NCI-H345 treated with DMSO at 0.1 percent for 48 hours (cell line): ENCODE results near the gene FIGNL1.

Source experiments
- DNase-seq: peaks from one replicate; lab custom pipeline; 2025; ENCODE audit not compliant: unreplicated experiment; lab: John Stamatoyannopoulos, UW

FIGNL1 gene

GRCh38 chr7:50428911-50429310, 21.2 kb downstream of the FIGNL1 start:
- DNase-seq: no peak

DNA sequence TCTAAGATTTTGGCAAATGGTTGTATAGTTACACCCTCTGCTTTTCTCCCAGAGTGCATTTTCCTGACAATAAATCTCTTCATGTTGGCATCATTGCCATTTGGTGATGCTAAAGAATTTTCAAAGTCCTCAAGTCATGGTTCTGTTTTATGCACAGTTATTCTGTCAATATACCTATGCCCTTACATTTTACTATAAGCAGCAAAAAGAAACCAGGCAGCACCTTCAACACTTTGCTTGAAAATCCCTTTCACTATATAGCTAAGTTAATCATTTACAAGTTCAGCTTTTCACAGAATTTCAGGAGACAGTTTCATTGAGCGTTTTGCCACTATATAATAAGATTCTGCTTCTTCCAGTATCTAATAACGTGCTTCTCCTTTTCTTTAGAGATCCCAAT, 22.6 kb downstream of the FIGNL1 start:
- no peak for DNase-seq

GRCh38 chr7:50426280-50427045, 23.7 kb downstream of the FIGNL1 start:
- no peak for DNase-seq

GRCh38 chr7:50425318-50425717, 24.8 kb downstream of the FIGNL1 start:
- no peak for DNase-seq

GRCh38 chr7:50423860-50424259, 26.3 kb downstream of the FIGNL1 start:
- DNase-seq: no peak

GRCh38 chr7:50422858-50423257, 27.3 kb downstream of the FIGNL1 start:
- DNase-seq: no peak

DNA sequence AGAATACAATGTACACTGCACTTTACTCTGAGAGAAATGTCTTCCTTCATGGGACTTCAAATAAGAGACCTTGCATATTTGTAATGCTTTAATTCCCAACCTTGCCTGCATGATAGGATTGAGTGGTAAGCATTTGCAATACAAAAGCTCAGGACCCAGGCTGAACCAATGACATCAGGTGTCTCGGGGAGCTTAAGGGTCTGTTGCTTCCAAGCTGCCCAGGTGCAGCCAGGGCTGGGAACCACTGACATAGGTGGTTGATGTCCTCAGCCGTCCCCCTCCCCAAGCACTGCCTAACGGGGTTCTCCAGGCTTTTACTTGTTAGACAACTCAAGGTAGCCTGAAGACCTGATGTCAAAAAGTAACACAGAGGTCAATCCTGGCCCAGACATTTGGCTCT, 29.1 kb downstream of the FIGNL1 start:
- DNase-seq: no peak

DNA sequence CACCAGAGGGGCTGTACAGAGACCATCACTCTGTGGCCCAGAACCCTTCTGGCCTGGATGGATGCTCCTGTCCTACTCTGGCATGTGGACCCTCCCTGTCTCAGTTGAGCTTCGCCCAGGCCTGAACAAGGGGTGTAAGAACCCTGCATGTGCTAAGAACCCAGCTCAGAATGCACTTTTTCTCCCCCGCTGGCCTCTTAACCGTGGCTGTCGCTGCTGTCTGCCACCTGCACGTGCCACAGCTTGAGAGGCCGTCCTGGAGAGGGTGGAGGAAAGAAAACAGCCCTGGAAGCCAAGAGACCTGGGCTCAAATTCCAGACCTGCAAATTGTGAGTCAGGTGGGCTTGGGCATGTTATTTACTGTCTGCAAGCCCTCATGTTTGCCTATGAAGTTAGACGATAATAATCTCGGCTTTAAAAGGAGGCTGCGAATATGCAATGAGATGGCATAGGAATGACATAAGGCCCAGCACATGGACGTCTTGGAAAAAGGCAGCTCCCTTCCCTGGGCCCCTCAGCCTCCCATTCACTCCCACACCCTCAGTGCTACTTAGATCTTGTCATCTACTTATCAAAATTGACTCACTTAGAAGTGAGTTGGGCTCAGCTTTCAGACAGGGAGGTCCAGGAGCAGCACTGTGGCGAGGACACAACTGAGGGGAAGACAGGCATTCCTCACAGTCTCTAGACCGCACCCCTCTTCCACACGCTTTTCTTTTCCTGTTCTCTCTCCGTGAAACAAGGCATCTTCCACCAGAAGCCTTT, 31.4 kb downstream of the FIGNL1 start:
- DNase-seq: no peak

GRCh38 chr7:50418086-50418515, 32.0 kb downstream of the FIGNL1 start:
- peak; percentile 67 for DNase-seq

- DNase-seq: no peak
Measured at GRCh38 chr7:50416527-50417182, 33.5 kb downstream of the FIGNL1 start.

- DNase-seq: no peak
Measured at GRCh38 chr7:50415844-50416364, 34.2 kb downstream of the FIGNL1 start.

DNA sequence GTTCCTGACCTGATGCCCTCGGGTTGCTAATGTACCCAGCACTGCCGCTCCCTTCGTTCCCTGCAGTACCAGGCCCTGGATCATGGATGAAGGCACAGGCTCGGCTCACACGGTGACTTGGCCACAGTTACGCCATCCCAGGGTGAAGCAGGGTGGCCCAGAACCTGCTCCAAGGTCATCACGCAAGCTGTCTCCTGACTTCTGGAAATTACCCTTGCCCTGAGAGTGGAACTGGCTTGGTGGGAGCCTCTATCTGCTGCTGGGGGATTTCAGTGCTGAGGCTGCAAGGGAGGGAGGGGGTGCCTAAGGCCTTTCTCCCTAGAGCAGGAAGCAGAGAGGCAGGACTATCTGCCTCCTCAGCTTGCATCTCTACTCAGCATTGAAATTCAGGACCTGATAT, 36.6 kb downstream of the FIGNL1 start:
- DNase-seq: no peak

DNA sequence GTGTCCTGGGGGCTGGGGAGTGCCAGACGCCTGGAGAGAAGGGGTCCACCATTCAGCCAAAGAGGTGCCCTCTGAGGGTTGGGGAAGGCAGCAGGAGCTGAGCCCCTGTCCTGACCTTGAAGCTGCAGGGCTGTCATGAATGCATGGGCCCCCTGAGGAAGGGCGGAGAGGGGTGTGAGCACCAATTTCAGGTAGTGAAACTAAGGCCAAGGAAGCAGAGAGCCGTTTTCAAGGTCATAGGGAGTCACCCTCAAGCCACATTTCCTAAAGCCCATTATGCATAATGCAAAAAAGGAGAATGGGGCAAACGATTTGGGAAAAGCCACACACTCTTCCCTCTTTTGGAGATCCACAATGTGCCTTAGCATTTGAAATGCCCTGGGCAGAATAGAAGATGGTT, 37.2 kb downstream of the FIGNL1 start:
- DNase-seq: no peak

- DNase-seq: no peak
Measured at GRCh38 chr7:50411332-50411731, 38.8 kb downstream of the FIGNL1 start.

GRCh38 chr7:50409856-50410745, 40.0 kb downstream of the FIGNL1 start:
- DNase-seq: no peak

GRCh38 chr7:50406935-50407334, 43.2 kb downstream of the FIGNL1 start:
- DNase-seq: no peak

DNA sequence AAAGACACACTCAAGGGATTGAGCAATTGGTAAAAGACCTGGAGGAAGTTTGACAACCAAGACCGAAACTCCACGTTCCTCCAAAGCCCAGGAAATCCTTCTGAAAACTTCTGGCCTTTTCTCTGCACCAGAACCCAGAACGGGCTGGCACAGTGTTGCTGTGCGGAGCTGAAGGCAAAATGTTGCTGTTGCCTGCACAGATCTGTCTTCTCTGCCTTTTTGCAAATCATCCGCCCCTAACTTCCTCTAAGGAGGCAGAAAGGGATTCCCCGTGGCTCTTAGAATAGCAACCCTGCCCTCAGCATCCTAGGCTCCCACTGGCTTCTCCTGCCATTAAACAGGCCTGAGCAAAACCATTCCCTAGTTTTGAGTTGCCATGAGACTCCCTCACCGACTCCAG, 44.9 kb downstream of the FIGNL1 start:
- no peak for DNase-seq

- no peak for DNase-seq
Measured at GRCh38 chr7:50404392-50404791, 45.8 kb downstream of the FIGNL1 start.

GRCh38 chr7:50400114-50400513, 50.0 kb downstream of the FIGNL1 start:
- peak; percentile 23 for DNase-seq

- no peak for DNase-seq
Measured at GRCh38 chr7:50399635-50400034, 50.5 kb downstream of the FIGNL1 start.

DNA sequence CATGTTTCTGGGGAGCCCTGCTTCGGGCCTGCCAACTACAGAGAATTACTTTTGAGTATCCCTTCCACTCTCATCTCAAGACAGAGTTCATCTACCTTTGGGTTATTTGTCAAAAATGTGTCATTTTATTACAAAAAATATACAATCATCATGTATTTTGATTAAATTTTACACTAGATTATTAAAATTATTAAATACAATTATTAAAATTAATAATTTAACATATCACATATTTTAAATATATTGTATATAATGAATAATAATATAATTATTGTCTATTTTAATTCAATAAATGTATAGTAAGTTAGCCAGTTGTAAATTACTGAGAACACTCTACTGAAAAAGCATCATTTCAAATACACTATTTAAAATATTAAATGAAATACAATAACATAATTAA, 50.9 kb downstream of the FIGNL1 start:
- no peak for DNase-seq
